Measurements from ENCODE around the gene PLCB2.

Gene PLCB2

DNA sequence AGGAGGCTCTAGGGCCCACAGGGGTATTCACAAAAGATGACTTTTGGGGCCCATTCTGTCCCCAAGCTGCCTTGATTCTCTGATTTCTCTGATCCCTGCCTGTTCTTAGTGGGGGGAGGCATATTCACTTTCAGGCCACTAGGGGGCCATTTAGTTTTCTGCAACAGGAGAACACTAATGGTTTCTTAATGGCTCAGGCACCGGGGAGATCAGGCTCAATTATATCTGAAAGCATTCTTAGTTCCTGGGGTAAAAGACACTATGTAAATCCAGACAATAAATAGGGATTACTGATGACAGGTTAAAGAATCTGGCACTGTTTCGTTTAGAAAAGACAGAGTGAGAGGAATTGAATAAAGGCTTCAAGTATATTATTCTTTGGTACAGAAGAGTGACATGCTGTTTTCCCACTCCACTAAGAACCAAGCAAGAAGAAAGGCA is 13.2 kb upstream of the PLCB2 start:
- Histone ChIP-seq H3K4me3 (ENCODE audit: low read length, poor library complexity, severe bottlenecking) (no peak overlapping the region), H3K4me2 (ENCODE audit: low read depth, low read length, poor library complexity, severe bottlenecking) (no peak overlapping the region), H3K9me2 (replicated peaks; ENCODE audit: low read depth, low read length) (no peaks in the 10 kb centered on the region), H3K36me3 (ENCODE audit: insufficient read depth, low read length) (no peaks in the 10 kb centered on the region), H3K9me3 (ENCODE audit: insufficient read depth, low read depth, low read length) (no peaks in the 10 kb centered on the region), H3K4me1 (ENCODE audit: insufficient read depth, low read length, poor library complexity, severe bottlenecking) (peaks cover 13% of the 10 kb centered on the region), H3K27me3 (ENCODE audit: insufficient read depth, low read length, poor library complexity, severe bottlenecking) (no peaks in the 10 kb centered on the region), H4K20me1 (ENCODE audit: insufficient read depth, low read length, poor library complexity, severe bottlenecking) (peaks cover 13% of the 10 kb centered on the region), H2AFZ (ENCODE audit: low read length) (no peak overlapping the region), H3F3A (ENCODE audit: low read depth) (no peaks in the 10 kb centered on the region), H3K79me2 (ENCODE audit: insufficient read depth, low read length) (peaks cover 22% of the 10 kb centered on the region), H3K9ac (ENCODE audit: low read depth, low read length, poor library complexity, severe bottlenecking) (no peak overlapping the region)
- TF ChIP-seq EZH2phosphoT487 (IDR thresholded peaks at IDR 0.05; ENCODE audit: borderline replicate concordance) (no peak), CTCF (conservative IDR thresholded peaks at IDR 0.05; ENCODE audit: low read length) (peak; percentile 93)

DNA sequence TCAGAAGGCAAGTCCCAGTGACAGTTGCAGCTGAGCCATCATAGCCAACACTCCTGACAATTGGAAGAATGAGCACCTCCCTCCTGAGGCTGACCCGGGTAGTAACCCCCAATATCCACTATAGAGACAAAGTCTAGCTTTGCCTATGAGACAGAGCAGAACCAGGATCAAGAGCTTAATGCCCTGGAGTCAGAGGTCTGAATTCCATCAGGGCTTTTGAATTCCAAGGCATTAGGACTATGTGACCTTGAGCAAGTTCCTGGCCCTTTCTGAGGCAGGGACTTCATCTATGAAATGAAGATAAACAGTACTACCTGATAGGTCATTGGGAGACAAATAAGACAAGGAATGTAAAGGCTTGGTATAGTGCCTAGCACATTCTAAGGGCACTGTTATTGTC is 12.7 kb upstream of the PLCB2 start:
- H3K9me2 ChIP-seq (replicated peaks; ENCODE audit: low read depth, low read length) = no peaks in the 10 kb centered on the region
- no peaks in the 10 kb centered on the region for H3K36me3 ChIP-seq (ENCODE audit: insufficient read depth, low read length)
- H4K20me1 ChIP-seq (ENCODE audit: insufficient read depth, low read length, poor library complexity, severe bottlenecking) = peaks cover 9% of the 10 kb centered on the region
- no peak overlapping the region for H3K9ac ChIP-seq (ENCODE audit: low read depth, low read length, poor library complexity, severe bottlenecking)
- H3F3A ChIP-seq (ENCODE audit: low read depth) = no peaks in the 10 kb centered on the region
- TF ChIP-seq EZH2phosphoT487 (IDR thresholded peaks at IDR 0.05; ENCODE audit: borderline replicate concordance) = no peak
- no peak for TF ChIP-seq CTCF (conservative IDR thresholded peaks at IDR 0.05; ENCODE audit: low read length)
- peaks cover 17% of the 10 kb centered on the region for H3K79me2 ChIP-seq (ENCODE audit: insufficient read depth, low read length)
- peaks cover 7% of the 10 kb centered on the region for H3K4me1 ChIP-seq (ENCODE audit: insufficient read depth, low read length, poor library complexity, severe bottlenecking)
- no peak overlapping the region for H3K4me2 ChIP-seq (ENCODE audit: low read depth, low read length, poor library complexity, severe bottlenecking)
- no peaks in the 10 kb centered on the region for H3K27me3 ChIP-seq (ENCODE audit: insufficient read depth, low read length, poor library complexity, severe bottlenecking)
- H3K4me3 ChIP-seq (ENCODE audit: low read length, poor library complexity, severe bottlenecking) = no peak overlapping the region
- H3K9me3 ChIP-seq (ENCODE audit: insufficient read depth, low read depth, low read length) = no peaks in the 10 kb centered on the region
- H2AFZ ChIP-seq (ENCODE audit: low read length) = no peak overlapping the region

DNA sequence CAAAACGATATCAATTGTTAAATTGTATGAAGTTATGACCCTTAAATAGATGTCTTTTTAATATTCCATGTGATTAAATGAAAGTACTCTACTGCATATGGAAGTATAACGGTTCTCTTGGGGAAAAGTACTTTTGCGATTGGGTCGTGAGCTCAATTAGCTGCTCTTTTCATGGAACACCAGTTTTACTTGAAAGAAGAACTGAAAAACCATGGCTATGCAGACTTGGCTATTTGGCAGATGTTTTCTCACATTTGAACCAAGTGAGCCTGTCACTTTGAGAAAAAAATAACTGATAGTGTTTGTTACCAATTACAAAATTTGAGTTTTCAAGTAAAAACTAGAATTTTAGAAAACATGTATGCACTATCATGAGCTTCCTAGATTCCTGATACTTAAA is 9.8 kb upstream of the PLCB2 start:
- Histone ChIP-seq H3F3A (ENCODE audit: low read depth) (no peaks in the 10 kb centered on the region), H3K9ac (ENCODE audit: low read depth, low read length, poor library complexity, severe bottlenecking) (no peak overlapping the region), H3K4me3 (ENCODE audit: low read length, poor library complexity, severe bottlenecking) (no peak overlapping the region), H2AFZ (ENCODE audit: low read length) (no peak overlapping the region), H3K9me2 (replicated peaks; ENCODE audit: low read depth, low read length) (no peaks in the 10 kb centered on the region), H3K9me3 (ENCODE audit: insufficient read depth, low read depth, low read length) (no peaks in the 10 kb centered on the region), H3K79me2 (ENCODE audit: insufficient read depth, low read length) (no peaks in the 10 kb centered on the region), H3K4me2 (ENCODE audit: low read depth, low read length, poor library complexity, severe bottlenecking) (no peak overlapping the region), H3K4me1 (ENCODE audit: insufficient read depth, low read length, poor library complexity, severe bottlenecking) (peaks cover 22% of the 10 kb centered on the region), H3K36me3 (ENCODE audit: insufficient read depth, low read length) (no peaks in the 10 kb centered on the region), H4K20me1 (ENCODE audit: insufficient read depth, low read length, poor library complexity, severe bottlenecking) (no peaks in the 10 kb centered on the region), H3K27me3 (ENCODE audit: insufficient read depth, low read length, poor library complexity, severe bottlenecking) (no peaks in the 10 kb centered on the region)
- no peak for TF ChIP-seq CTCF (conservative IDR thresholded peaks at IDR 0.05; ENCODE audit: low read length)
- no peak for TF ChIP-seq EZH2phosphoT487 (IDR thresholded peaks at IDR 0.05; ENCODE audit: borderline replicate concordance)

Data from Loucy (cell line).